Neural crest cell (in vitro differentiated cells): ENCODE measurements around the gene TULP4. TPM values are rescaled to one million over a fixed set of nuclear protein-coding genes. Genes with fewer than 3 reads are reported as not detected.
A peak's percentile ranks its signal among the peaks of the same experiment; 100 is the strongest.

Experiments
- DNase-seq: peaks from one replicate; pipeline ENCODE4 v3.0.0; 2021; ENCODE audit warnings: low read depth, mixed read lengths, low spot score
- H3K27ac Mint-ChIP-seq: one replicate; pipeline ENCODE4 v1.8.0; 2021; ENCODE audit warnings: mild to moderate bottlenecking, mixed read lengths; ENCODE audit not compliant: unreplicated experiment
- H3K27me3 Mint-ChIP-seq: 2 replicates; pipeline ENCODE4 v1.8.0; 2021; ENCODE audit warnings: low read depth, mild to moderate bottlenecking, mixed read lengths
- H3K36me3 Mint-ChIP-seq: 2 replicates; pipeline ENCODE4 v1.8.0; 2021; ENCODE audit warnings: low read depth, mild to moderate bottlenecking, mixed read lengths
- H3K4me1 Mint-ChIP-seq: 2 replicates; pipeline ENCODE4 v1.8.0; 2021; ENCODE audit warnings: mixed read lengths
- H3K4me3 Mint-ChIP-seq: one replicate; pipeline ENCODE4 v1.8.0; 2021; ENCODE audit warnings: mild to moderate bottlenecking, mixed read lengths
- H3K9me3 Mint-ChIP-seq: 2 replicates; pipeline ENCODE4 v1.8.0; 2021; ENCODE audit warnings: mixed read lengths
- long read RNA-seq: library from polyadenylated mRNA; unstranded; transcript quantifications from one replicate; pipeline ENCODE4 v2.0.0, GENCODE V29; 2020
- total RNA-seq: library from RNA; stranded (reverse); gene quantifications from 2 replicates; pipeline ENCODE4 v1.2.1, GENCODE V29; 2021
- TF ChIP-seq, protein P1 (sequence below): fragments of 200-600 bp; sonication (generic); conservative IDR thresholded peaks from 2 replicates; pipeline ENCODE4 v1.5.0; 2021; ENCODE audit warnings: antibody characterized with exemption, mild to moderate bottlenecking

The TULP4 gene
- total RNA-seq: 106 and 115 TPM in 2 replicates
- long read RNA-seq, partial matches to known transcripts: 0 of 7 reads
- long read RNA-seq, other reads (novel, unspliced or antisense): 7 of 7 reads

DNA sequence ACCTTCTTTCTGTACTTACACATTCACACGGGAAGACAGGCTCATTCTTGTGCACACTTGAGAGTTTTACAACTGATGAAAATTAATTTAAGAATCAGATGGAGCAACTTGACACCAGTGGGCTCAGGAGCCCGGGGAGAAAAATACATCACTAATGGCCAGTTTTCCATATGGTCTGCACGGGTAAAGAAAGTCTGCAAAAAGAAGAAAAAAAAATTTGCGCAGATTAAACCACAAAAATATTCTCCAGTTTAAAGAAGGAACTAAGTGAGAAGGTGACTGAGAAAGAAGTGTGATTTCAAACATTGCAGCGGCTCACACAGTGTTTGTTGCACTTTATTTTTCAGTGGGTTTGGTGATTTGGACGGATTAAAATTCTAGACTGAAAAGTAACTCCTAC is at the start of gene TULP4:
Gene TULP4, plus strand, starts transcription at position 301 of the 400 bp plus-strand sequence. CDS start 1,552 bp downstream, outside the sequence.
- TF ChIP-seq, protein P1, sequence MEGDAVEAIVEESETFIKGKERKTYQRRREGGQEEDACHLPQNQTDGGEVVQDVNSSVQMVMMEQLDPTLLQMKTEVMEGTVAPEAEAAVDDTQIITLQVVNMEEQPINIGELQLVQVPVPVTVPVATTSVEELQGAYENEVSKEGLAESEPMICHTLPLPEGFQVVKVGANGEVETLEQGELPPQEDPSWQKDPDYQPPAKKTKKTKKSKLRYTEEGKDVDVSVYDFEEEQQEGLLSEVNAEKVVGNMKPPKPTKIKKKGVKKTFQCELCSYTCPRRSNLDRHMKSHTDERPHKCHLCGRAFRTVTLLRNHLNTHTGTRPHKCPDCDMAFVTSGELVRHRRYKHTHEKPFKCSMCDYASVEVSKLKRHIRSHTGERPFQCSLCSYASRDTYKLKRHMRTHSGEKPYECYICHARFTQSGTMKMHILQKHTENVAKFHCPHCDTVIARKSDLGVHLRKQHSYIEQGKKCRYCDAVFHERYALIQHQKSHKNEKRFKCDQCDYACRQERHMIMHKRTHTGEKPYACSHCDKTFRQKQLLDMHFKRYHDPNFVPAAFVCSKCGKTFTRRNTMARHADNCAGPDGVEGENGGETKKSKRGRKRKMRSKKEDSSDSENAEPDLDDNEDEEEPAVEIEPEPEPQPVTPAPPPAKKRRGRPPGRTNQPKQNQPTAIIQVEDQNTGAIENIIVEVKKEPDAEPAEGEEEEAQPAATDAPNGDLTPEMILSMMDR: no peak
- DNase-seq: no peak
- H3K27ac Mint-ChIP-seq: peak within 1 kb of the TSS; percentile 7
- no peaks in the 10 kb centered on the region for H3K27me3 Mint-ChIP-seq
- peaks cover 52% of the 10 kb centered on the region for H3K36me3 Mint-ChIP-seq
- H3K4me1 Mint-ChIP-seq: no peaks in the 10 kb centered on the region
- H3K9me3 Mint-ChIP-seq: peaks cover 8% of the 10 kb centered on the region
- no peak within 1 kb of the TSS for H3K4me3 Mint-ChIP-seq

GRCh38 chr6:158262755-158263154 is 49.5 kb upstream of the TULP4 start:
- H3K4me1 Mint-ChIP-seq: peaks cover 18% of the 10 kb centered on the region
- TF ChIP-seq, protein P1: no peak
- no peak for DNase-seq
- H3K27me3 Mint-ChIP-seq: no peaks in the 10 kb centered on the region
- H3K4me3 Mint-ChIP-seq: no peak overlapping the region
- H3K36me3 Mint-ChIP-seq: peaks cover 26% of the 10 kb centered on the region
- H3K27ac Mint-ChIP-seq: no peak overlapping the region
- H3K9me3 Mint-ChIP-seq: no peaks in the 10 kb centered on the region

DNA sequence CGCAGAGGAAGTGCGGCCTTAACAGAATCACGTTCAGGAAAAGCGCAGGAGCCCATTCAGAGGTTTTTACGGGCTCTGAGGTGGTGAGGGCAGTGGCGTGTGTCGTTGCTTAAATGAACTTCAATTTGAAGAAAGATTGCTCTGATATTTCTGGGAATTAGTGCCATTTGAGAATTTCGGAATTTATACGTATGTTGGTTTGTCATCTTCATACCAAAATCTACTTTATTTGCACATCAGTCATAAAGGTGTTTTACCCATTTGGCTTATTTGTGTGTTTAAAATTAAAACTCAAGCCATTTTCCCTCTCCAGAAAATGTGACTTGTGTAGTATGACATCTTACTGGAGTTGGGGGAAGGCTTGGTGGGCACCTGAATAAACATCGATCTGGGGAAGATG is 48.1 kb upstream of the TULP4 start:
- Mint-ChIP-seq H3K27ac (no peak overlapping the region), H3K4me3 (no peak overlapping the region), H3K36me3 (peaks cover 28% of the 10 kb centered on the region), H3K4me1 (peaks cover 13% of the 10 kb centered on the region), H3K9me3 (no peaks in the 10 kb centered on the region), H3K27me3 (no peaks in the 10 kb centered on the region)
- DNase-seq: no peak
- TF ChIP-seq, protein P1: no peak

DNA sequence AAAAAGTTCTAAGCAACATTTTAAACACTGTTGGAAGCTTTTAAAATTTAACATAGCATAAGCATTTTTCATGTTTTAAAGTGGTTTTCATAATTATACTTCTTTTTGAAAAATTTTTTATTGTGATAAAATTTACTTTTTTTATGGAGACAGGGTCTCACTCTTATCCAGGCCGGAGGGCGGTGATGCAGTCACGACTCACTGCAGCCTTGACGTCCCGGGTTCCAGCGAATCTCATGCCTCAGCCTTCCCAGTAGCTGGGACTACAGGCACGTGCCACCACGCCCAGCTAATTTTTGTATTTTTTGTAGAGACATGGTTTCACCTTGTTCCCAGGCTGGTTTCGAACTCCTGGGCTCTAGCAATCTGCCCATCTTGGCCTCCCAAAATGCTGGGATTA is 46.1 kb upstream of the TULP4 start:
- H3K9me3 Mint-ChIP-seq: no peaks in the 10 kb centered on the region
- no peak overlapping the region for H3K27ac Mint-ChIP-seq
- DNase-seq: no peak
- TF ChIP-seq, protein P1: no peak
- H3K4me1 Mint-ChIP-seq: peaks cover 13% of the 10 kb centered on the region
- H3K36me3 Mint-ChIP-seq: peaks cover 28% of the 10 kb centered on the region
- no peaks in the 10 kb centered on the region for H3K27me3 Mint-ChIP-seq
- no peak overlapping the region for H3K4me3 Mint-ChIP-seq

DNA sequence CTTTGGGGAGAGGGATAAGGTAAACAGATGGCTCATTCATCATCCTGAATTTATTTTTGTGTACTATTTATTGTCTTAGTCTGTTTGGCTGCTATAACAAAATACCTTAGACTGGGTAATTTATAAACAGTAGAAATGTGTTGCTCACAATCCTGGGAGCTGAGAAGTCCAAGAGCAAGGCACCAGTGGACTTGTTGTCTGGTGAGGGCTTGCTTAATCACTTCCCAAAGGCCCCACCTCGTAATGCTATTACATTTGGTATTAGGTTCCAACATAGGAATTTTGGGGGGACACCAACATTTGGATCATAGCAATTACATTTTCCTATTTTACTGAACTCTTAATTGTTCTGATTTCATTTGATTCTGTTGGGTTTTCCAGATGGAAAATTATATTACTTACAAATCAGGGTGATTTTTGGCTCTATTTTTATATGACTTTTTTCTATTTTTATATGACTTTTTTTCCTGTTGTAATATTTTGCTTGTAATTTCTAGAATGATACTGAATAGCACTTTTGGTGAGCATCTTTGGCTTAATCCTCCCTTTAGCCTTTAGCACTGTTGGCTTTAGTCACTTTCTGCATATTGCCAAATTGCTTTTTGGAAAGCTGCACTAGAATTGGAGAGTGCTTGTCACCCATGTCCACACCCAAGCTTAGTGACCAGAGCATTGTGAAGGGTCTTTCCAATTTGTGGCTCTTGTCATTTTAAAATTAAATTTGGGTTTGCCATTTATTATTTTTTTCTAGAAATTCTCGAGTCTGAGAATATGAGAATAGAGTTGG is 43.7 kb upstream of the TULP4 start:
- Mint-ChIP-seq H3K27ac (no peak overlapping the region), H3K4me1 (no peaks in the 10 kb centered on the region), H3K9me3 (no peaks in the 10 kb centered on the region), H3K4me3 (no peak overlapping the region), H3K27me3 (no peaks in the 10 kb centered on the region), H3K36me3 (peaks cover 22% of the 10 kb centered on the region)
- DNase-seq: no peak
- TF ChIP-seq, protein P1: no peak
